ENCODE measurements around the gene KRT33A. TPM values are rescaled to one million over a fixed set of nuclear protein-coding genes. Genes with fewer than 3 reads are reported as not detected.

Gene KRT33A
- total and polyA plus RNA-seq, 2 of the 8 experiments (the other 6 are each of a cell fraction or from before 2014, with no cell fraction given): not detected

- TF ChIP-seq, protein P1, sequence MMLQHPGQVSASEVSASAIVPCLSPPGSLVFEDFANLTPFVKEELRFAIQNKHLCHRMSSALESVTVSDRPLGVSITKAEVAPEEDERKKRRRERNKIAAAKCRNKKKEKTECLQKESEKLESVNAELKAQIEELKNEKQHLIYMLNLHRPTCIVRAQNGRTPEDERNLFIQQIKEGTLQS (IDR thresholded peaks at IDR 0.05; ENCODE audit: insufficient read depth, low read depth, low read length): no peak
- TF ChIP-seq CREB1 (IDR thresholded peaks at IDR 0.05): no peak
- TF ChIP-seq TEAD4 (IDR thresholded peaks at IDR 0.05; ENCODE audit: low read depth, low read length): no peak
- TF ChIP-seq CEBPB (IDR thresholded peaks at IDR 0.05; ENCODE audit: low read depth, low read length): no peak
- TF ChIP-seq RAD21 (IDR thresholded peaks at IDR 0.05 in 1 of 2, conservative IDR thresholded peaks at IDR 0.05 in 1 of 2; ENCODE audit: low read depth in 2 of 2, low read length in 2 of 2): peak; percentile 83 to 88
- no peak for TF ChIP-seq TAF7 (optimal IDR thresholded peaks at IDR 0.05; ENCODE audit: borderline replicate concordance, low read depth, low read length)
- TF ChIP-seq SP2 (IDR thresholded peaks at IDR 0.05; ENCODE audit: low read length): no peak
- no peak for TF ChIP-seq CBX8 (IDR thresholded peaks at IDR 0.05; ENCODE audit: borderline replicate concordance, low read depth, low read length)
Observed at GRCh38 chr17:41329279-41329948, 21.2 kb downstream of the KRT33A start (continued).

All from H1 (cell line).